NCI-H748 (cell line): ENCODE measurements around the gene ZNF180.
A peak's percentile ranks its signal among the peaks of the same experiment; 100 is the strongest.
"Not testable (repeated sequence)": the region's sequence is repeated elsewhere in the genome, so short reads cannot be mapped to it uniquely, and the experiment has no call there.

Experiments
- DNase-seq: peaks from one replicate; lab custom pipeline; 2025; ENCODE audit not compliant: unreplicated experiment; lab: John Stamatoyannopoulos, UW

The ZNF180 gene

GRCh38 chr19:44499962-44500949 lies at the start of gene ZNF180:
Gene ZNF180, minus strand, starts transcription at chr19:44500522. Its CDS starts 3,188 bp downstream, at chr19:44497334.
- peak; percentile 100 for DNase-seq

GRCh38 chr19:44549507-44549906 lies 49.2 kb upstream of the ZNF180 start:
- no peak for DNase-seq

- no peak for DNase-seq
These were observed 48.4 kb upstream of the ZNF180 start for GRCh38 chr19:44548736-44549135.

DNA sequence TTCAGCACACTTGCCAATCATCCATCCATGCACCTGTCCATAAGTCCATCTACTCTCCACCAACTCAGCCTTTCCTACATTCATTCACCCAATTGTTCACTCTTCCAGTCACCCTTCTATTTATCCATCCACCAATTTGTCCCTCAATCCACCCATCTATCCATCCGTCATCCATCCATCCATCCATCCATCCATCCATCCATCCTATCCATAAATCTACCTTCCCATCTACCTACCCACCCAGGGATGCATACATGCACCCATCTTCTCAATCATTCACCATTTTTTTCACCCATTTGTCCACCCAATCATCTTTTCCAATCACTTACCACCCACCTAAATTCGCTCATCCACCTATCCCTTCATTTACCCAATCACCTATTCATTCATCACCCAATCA lies 43.7 kb upstream of the ZNF180 start:
- DNase-seq: no peak

DNA sequence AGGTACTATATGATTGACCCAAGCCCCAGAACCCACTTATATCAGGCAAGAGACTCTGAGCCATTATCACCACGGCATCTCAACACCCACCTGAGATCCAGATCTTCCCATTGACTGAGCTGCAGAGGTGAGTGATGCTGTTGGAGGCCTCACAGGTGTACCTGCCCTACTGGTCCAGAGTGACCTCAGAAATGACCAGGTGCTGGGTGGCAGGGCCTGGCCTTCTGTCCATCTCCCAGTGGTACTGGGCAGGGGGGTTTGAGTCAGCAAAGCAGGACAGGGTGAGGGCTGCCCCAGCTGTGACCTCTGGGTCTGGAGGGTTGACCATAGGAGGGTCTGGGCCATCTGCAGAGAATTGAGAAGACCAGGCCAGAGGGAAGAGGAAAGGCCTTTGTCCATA lies 42.3 kb upstream of the ZNF180 start:
- DNase-seq: no peak

GRCh38 chr19:44540736-44541135 lies 40.4 kb upstream of the ZNF180 start:
- DNase-seq: no peak

- no peak for DNase-seq
These were observed 39.7 kb upstream of the ZNF180 start for GRCh38 chr19:44539991-44540390.

GRCh38 chr19:44539236-44539826 lies 39.0 kb upstream of the ZNF180 start:
- DNase-seq: peak; percentile 33

- DNase-seq: not testable (repeated sequence)
These were observed 35.0 kb upstream of the ZNF180 start for GRCh38 chr19:44535361-44535760.

GRCh38 chr19:44532819-44533218 lies 32.5 kb upstream of the ZNF180 start:
- DNase-seq: no peak

DNA sequence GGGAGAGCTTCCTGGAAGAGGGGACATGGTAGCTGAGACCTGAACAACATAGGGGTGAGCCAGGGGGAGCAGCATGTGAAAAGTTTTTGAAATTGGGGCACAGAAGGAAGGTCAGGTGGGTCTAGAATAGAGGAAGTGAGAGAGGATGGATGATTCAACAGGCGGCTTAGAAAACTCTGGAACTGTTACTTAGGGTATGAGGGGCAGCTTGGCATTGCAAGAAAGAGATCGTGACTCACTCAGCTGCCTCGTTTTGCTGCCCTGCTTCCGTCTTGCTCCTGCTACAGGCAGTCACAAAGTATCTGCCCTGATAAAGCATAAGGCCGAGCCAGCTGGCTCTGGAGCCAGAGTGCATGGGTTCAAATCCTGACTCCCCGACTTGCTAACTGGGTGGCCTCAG lies 30.5 kb upstream of the ZNF180 start:
- DNase-seq: no peak

DNA sequence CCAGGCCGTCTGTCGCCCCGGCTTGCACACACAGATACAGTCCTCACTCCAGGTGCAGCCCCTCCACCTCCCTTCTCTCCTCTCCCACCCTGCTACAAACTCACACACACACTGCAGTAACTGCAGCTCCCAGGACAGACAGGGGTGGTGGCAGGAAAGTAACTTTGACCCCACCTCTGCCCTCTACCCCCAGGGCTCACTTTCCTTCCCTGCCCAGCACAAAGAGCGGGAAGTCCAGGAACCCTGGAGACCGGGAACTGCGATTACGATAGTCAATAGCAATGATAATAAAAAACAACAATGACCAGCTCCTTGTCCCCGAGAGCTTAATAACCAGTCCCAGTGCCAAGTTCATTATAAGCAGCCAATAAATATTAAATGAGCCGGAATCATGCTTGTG lies 29.2 kb upstream of the ZNF180 start, which contains the start of gene CEACAM20:
Gene CEACAM20 (minus strand): TSS at position 140 of the 400 bp plus-strand sequence. CDS start 166 bp downstream, outside the sequence.
- peak; percentile 26 for DNase-seq

GRCh38 chr19:44527554-44527953 lies 27.2 kb upstream of the ZNF180 start:
- no peak for DNase-seq

GRCh38 chr19:44525721-44526430 lies 25.6 kb upstream of the ZNF180 start:
- no peak for DNase-seq

DNA sequence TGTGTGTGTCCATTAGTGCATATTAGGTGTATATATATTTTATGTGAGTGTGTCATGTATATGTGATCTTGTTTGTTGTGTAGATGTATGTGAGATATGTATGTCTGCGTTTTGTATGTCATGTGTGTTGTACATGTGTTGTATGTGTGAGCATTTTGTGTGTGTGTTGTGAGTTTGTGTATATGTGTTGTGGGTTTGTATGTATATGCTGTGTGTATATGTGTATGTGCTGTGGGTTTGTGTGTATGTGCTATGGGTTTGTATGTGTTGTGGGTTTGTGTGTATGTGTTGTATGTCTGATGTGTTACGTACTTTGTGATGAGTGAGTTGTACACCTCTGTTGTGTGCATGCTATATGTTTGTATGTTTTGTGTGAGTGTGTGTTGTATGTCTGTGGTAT lies 21.0 kb upstream of the ZNF180 start:
- no peak for DNase-seq

DNA sequence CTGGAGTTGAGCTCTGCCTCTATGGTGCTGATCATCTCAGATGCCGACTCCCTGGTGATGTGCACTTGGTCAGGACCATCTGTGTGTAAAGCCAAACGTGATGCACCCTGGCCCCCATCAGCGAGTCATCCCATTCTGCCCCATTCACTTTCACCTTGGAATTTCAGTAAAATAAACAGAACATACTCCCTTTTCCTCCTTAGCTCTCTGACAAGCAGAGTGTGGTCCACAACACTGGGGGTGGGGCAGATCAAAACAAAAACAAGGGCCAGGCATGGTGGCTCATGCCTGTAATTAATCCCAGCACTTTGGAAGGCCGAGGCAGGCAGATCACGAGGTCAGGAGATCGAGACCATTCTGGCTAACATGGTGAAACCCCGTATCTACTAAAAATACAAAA lies 16.8 kb upstream of the ZNF180 start:
- no peak for DNase-seq

DNA sequence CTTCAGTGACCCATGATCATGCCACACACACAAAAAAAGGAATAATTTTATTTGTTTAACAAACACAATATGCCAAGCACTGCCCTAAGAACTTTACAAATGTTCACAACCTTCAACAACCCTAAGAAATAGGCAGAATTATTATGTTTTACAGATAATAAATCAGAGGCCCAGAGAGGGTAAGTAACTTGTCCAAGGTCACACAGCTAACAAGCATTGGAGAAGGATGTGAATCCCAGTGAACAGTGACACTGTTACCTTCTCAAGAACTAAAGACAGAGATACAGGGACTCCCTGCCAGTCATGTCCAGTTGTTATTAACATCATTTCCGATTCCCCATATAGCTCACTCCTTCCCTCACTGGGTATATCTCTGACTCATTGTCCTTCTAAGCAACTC lies 15.6 kb upstream of the ZNF180 start:
- DNase-seq: no peak

DNA sequence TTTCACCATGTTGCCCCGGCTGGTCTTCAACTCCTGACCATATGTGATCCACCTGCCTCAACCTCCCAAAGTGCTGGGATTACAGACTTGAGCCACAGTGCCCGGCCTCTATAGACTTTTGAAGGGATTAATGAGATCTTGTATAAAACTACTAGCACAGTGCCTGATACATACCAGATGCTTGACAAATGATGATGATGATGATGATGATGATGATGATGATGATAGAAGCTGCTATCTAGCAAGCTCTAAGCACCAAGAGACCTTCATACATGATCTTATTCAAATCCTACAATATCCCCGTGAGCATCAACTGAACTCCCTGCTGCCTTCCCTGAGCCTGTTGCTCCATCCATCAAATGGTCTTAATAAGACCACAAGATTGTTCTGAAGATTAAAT lies 14.7 kb upstream of the ZNF180 start:
- DNase-seq: no peak

DNA sequence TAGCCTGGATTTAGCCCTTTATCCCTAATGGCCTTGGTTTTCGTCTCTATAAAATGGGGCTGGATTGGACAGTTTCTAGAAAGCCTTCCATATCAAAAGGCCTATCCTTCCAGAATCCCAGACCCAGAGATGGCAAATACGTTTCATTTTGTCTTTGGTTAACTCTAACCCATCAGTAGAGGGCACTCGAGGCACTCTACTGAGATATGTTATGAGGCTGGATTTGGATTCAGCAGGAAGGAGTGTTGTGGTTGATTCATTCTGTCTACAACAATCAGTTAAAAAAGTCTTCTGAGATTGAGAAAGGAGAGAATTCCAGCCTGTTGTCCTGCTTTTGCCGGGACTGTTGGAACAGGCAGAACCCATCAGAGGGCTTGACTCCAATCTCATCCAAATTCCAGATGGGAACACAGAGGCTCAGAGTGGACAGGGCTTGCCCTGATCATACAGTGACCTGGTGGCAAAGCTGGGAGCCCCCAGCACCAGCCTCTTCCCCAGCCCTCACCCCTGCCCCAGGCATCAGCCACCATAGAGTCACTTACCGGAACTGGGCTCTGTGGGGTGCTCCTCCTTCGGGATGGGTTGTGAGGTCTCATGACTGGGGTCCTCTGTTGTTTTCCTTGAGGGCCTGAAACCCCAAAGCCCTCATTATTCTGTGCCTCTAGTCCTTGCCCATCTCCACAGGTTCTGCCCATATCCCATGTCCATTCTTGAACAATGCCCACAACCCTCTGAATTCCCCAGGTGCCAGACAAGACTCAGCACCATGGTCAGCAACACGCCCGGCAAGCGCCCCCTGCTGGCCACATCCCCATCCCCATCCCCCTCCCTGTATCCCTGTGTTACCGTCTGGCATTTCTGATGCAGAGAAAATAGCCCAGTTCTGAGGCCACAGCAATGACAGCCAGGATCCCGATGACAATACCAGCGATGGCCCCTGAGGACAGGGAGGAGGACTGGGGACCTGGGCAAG lies 12.3 kb upstream of the ZNF180 start:
- peak; percentile 60 for DNase-seq

DNA sequence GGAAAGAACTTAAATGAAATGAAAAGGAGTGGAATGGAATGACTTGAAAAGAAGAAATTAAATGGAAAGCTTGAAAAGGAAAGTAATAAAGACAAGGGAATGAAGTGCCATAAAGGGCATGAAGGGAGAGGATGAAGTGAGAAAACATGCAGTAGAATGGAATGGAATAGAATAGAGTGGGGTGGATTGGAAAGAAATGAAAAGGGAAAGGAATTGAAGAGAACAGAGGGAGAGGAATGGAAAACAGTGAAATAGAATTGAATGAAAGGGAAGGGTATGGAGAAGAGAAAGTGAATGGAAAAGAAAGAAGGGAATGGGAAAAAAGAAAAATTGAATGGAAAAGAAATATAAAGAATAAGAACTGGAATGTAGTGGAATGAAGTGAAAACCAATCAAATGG lies 9.2 kb upstream of the ZNF180 start:
- DNase-seq: no peak
